ENCODE results near the gene BIN1.

- TF ChIP-seq POLR2A (IDR thresholded peaks at IDR 0.05) (no peak), CTCF (IDR thresholded peaks at IDR 0.05) (no peak)
These were observed 23.5 kb upstream of the BIN1 start for GRCh38 chr2:127130421-127130820.
